HEK293T (cell line): ENCODE results near the gene LARGE1.

Source experiments
- CTCF ChIA-PET: fragments of 350-600 bp; formaldehyde crosslinking; extraction: SDS; loops from one replicate; lab custom pipeline; 2021; ENCODE audit warnings: antibody characterized with exemption, inconsistent platforms; lab: Yijun Ruan, JAX
- POLR2A ChIA-PET: fragments of 350-600 bp; formaldehyde crosslinking; extraction: SDS; loops from one replicate; lab custom pipeline; 2020; ENCODE audit warnings: antibody characterized with exemption, inconsistent platforms; lab: Yijun Ruan, JAX
- DNase-seq: peaks from one replicate; pipeline ENCODE4 v3.0.0; 2012; ENCODE audit warnings: mixed read lengths; ENCODE audit errors: extremely low spot score
- ARNT ChIP-seq: fragments of 450-650 bp; IDR thresholded peaks from 2 replicates; pipeline ENCODE4 v1.6.1; 2017; ENCODE audit warnings: mild to moderate bottlenecking
- BHLHE40 ChIP-seq: fragments of 450-650 bp; IDR thresholded peaks from 2 replicates; pipeline ENCODE4 v1.6.1; 2016; ENCODE audit warnings: mild to moderate bottlenecking, moderate library complexity, borderline replicate concordance
- CTBP1 ChIP-seq: fragments of 450-650 bp; IDR thresholded peaks from 2 replicates; pipeline ENCODE4 v1.6.1; 2016; ENCODE audit warnings: borderline replicate concordance
- ELF4 ChIP-seq: fragments of 450-650 bp; IDR thresholded peaks from 2 replicates; pipeline ENCODE4 v1.6.1; 2017; ENCODE audit warnings: antibody characterized with exemption
- FOXA1 ChIP-seq: fragments of 450-650 bp; IDR thresholded peaks from 2 replicates; pipeline ENCODE4 v1.6.1; 2016; ENCODE audit warnings: mild to moderate bottlenecking
- FOXK2 ChIP-seq: fragments of 450-650 bp; IDR thresholded peaks from 2 replicates; pipeline ENCODE4 v1.6.1; 2016; ENCODE audit warnings: mild to moderate bottlenecking
- FOXM1 ChIP-seq: fragments of 450-650 bp; IDR thresholded peaks from 2 replicates; pipeline ENCODE4 v1.6.1; 2017; ENCODE audit warnings: mild to moderate bottlenecking, borderline replicate concordance
- HDGF ChIP-seq: fragments of 450-650 bp; IDR thresholded peaks from 2 replicates; pipeline ENCODE4 v1.6.1; 2017; ENCODE audit warnings: antibody characterized with exemption, borderline replicate concordance
- L3MBTL2 ChIP-seq: fragments of 450-650 bp; conservative IDR thresholded peaks from 2 replicates; pipeline ENCODE4 v1.6.1; 2016; ENCODE audit warnings: mild to moderate bottlenecking
- LEF1 ChIP-seq: fragments of 450-650 bp; IDR thresholded peaks from 2 replicates; pipeline ENCODE4 v1.6.1; 2017; ENCODE audit warnings: mild to moderate bottlenecking, borderline replicate concordance
- NFRKB ChIP-seq: fragments of 450-650 bp; IDR thresholded peaks from 2 replicates; pipeline ENCODE4 v1.6.1; 2016; ENCODE audit warnings: mild to moderate bottlenecking, moderate library complexity
- PKNOX1 ChIP-seq: fragments of 450-650 bp; IDR thresholded peaks from 2 replicates; pipeline ENCODE4 v1.6.1; 2016
- SP1 ChIP-seq: fragments of 450-650 bp; IDR thresholded peaks from 2 replicates; pipeline ENCODE4 v1.6.1; 2017
- SUZ12 ChIP-seq: fragments of 450-650 bp; IDR thresholded peaks from 2 replicates; pipeline ENCODE4 v1.6.1; 2016; ENCODE audit warnings: mild to moderate bottlenecking
- TARDBP ChIP-seq: fragments of 450-650 bp; IDR thresholded peaks from 2 replicates; pipeline ENCODE4 v1.6.1; 2016
- ZNF384 ChIP-seq: fragments of 450-650 bp; IDR thresholded peaks from 2 replicates; pipeline ENCODE4 v1.6.1; 2016

LARGE1 gene

GRCh38 chr22:33232071-33232470, 688.2 kb downstream of the LARGE1 start:
- DNase-seq = no peak
- ChIA-PET CTCF (no interaction called here), POLR2A (no interaction called here)
- TF ChIP-seq ZNF384 (no peak), TARDBP (no peak), ARNT (no peak), FOXA1 (no peak), PKNOX1 (no peak), SUZ12 (no peak), HDGF (no peak), BHLHE40 (no peak), CTBP1 (no peak), ELF4 (no peak), NFRKB (no peak), FOXM1 (no peak)

- ChIA-PET CTCF (interaction anchor here (1.5 kb wide), 1 partner anchor 25 kb away, joined by 3 read pairs; no protein-coding TSS in a partner anchor), POLR2A (no interaction called here)
- TF ChIP-seq ELF4 (no peak), NFRKB (no peak), ZNF384 (no peak), PKNOX1 (no peak), FOXK2 (no peak), SP1 (no peak), CTBP1 (no peak), ARNT (no peak), FOXA1 (no peak), FOXM1 (no peak), LEF1 (no peak), SUZ12 (no peak), L3MBTL2 (no peak), BHLHE40 (no peak), HDGF (no peak), TARDBP (no peak)
Measured at GRCh38 chr22:33227791-33228190, 692.5 kb downstream of the LARGE1 start.

GRCh38 chr22:33224841-33225240, 695.4 kb downstream of the LARGE1 start:
- DNase-seq = no peak
- ChIA-PET CTCF (interaction anchor here (1.2 kb wide), 1 partner anchor 15 kb away, joined by 4 read pairs; no protein-coding TSS in a partner anchor), POLR2A (interaction anchor here (0.6 kb wide), 1 partner anchor 75 kb away, joined by 3 read pairs; no protein-coding TSS in a partner anchor)
- no peak for TF ChIP-seq LEF1
- TF ChIP-seq SP1 = no peak
- no peak for TF ChIP-seq SUZ12

More at GRCh38 chr22:33227791-33228190, 692.5 kb downstream of the LARGE1 start:
- no peak for DNase-seq
